CD4-positive, alpha-beta T cell treated with Interleukin-12 subunit alpha and Interleukin-12 subunit beta, for 1 hour (primary cell): Measurements from ENCODE around the gene NECTIN4.
"Not testable (repeated sequence)": the region's sequence is repeated elsewhere in the genome, so short reads cannot be mapped to it uniquely, and the experiment has no call there.

ENCODE experiments used
- DNase-seq: peaks from one replicate; pipeline ENCODE4 v3.0.0-alpha.2; 2020

The NECTIN4 gene

DNA sequence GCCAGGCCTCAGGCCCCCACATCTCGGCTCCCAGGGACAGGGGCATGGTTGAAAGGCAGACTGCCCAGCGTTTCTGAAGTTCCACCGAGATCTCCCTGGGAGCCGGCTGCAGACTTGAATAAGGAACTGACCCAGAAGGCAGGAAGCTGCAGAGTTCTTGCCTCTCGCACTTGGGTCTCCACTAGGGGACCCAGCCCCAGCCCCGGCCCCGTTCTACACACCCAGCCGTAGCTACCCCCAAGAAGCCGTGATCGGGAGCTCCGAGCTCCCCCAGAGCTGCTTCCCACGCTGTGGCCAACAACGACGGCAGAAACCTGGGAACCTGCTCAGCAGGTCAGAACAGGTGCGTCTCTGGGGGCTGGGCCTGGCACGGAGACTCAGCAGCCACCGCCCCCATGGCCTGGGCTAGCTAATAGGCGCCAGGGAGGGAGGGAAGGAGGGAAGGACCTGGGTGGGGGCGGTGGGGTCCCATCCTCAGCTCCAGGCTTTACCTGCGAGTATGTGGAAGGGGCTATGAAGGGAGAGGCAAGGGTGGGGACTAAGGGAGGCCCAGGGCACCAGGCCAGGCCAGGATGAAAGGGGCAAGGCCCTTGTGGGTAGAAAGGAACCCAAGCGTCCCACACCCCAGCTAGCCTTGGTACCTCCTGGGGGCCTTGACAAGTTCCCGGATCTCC, at the start of gene NECTIN4:
NECTIN4 (minus strand) TSS at position 308 of the 674 bp plus-strand sequence; CDS start at position 46, 262 bp downstream.
- no peak for DNase-seq

DNA sequence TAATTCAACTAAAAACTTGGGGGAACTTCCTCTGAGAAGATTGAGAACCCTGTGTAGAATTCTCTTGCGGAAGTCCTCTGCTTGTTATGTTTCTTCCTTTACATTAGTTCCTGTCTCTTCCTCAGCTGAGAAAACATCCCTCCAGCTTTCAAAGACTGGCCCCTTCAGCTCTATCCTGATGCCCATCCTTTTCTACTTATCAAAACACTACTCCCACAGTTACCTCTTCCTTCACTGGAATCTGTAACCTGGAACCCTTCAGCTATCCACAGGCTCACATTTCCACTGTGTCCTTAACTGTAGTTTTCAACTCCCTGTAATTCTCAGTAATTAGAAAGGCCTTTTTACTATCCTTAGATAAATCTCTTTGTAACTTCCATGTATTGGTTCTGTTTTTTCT, 49.1 kb upstream of the NECTIN4 start:
- DNase-seq = no peak

- DNase-seq = no peak
Measured at GRCh38 chr1:161137881-161138280, 48.5 kb upstream of the NECTIN4 start.

GRCh38 chr1:161133220-161133740, 43.9 kb upstream of the NECTIN4 start:
- no peak for DNase-seq

GRCh38 chr1:161132410-161133219, 43.3 kb upstream of the NECTIN4 start, which contains the start of gene DEDD:
Gene DEDD (minus strand): TSS chr1:161132667. CDS start chr1:161124462, 8,205 bp downstream.
- peak; percentile 96 for DNase-seq

- peak; percentile 36 for DNase-seq
Measured at GRCh38 chr1:161131523-161132409, 42.4 kb upstream of the NECTIN4 start.

DNA sequence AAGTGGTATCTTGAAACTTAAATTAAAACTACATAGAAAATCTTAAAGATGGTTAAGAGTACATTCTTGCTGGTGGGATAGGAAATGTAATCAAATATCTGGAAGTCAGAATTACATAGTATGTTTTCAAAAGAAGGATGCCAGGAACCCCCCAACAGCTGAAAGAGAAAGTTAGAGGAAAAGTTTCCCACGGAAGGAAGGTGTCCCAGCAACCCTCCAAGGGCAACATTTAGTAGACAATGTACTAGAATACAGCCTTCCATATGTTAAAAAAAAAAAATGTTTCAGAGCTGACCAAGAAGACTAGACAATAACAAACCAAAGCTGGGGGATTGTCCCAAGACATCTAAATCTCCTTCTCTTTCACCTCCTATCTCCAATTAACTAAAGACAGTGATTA, 40.9 kb upstream of the NECTIN4 start:
- no peak for DNase-seq

DNA sequence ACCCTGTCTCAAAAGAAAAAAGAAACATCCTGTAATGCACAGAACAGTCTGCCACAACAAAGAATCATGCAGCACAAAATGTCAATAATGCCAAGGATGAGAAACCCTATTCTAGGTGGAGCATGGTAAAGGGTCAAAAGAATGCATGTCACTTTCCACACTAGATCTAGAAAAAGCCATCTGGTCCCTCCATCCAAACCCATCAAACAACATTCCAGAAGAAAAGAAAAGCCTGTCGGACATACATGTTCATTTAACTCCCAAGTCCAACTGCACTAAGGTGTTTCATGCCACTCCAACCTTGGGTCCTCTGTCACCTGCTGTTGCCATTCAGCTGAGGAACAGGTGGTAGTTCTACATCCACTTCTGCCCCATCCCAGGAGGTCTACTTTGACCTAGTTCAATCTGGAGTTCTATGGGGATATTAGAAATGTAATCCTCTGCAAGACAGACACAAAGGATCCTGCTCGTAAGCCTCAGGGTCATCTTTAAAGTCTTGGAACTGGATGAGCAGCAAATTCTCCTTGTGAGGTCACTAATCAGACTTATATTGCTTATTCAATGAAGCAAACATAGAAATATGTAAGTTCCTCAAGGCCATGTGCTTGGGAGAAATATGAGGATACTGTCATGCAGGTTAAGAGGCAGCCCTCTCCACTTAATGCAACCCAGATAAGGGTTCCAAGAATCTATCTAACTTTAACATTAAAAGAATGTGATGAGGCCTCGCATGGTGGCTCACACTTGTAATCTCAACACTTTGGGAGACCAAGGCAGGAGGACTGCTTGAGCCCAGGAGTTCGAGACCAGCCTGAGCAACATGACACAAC, 39.4 kb upstream of the NECTIN4 start:
- DNase-seq = no peak

DNA sequence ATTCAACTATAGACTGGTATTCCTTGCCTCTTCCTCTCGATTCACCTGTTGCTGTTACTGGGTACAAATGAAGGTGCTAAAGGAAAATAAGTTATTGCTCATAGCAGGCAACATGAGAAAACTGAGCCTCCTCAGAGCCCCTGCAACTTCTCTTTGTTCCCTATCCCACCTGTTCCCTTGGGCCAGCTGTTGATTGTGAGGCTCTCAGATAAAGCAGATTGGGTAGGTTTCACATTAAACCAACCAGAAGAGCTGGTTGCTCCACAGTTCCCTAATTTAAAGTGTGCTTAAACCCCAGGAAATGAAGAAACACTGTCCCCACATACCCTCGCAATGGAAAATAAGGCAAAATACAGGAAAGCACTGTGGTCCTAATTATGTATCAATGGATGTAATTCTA, 38.3 kb upstream of the NECTIN4 start:
- DNase-seq = no peak

- no peak for DNase-seq
Measured at GRCh38 chr1:161122967-161123366, 33.6 kb upstream of the NECTIN4 start.

DNA sequence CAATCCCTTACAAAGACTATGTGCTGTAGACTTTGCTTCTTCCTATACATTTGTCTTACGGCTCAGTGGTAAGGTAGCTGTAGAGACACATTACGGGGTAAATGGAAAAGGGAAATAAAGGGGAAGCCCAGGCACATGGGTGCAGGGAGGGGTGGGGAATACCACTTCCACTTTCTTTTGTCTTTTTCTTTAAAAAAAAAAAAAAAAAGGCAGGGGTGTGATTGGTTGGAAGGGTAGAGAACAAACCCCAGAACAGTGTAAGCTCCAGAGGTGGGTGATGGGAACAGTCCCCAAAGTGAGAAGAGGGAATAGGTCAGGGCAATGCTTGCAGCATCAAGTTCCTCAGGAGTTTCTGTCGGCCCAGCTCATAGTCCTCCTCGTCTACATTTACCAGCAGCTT, 32.5 kb upstream of the NECTIN4 start:
- DNase-seq = no peak

GRCh38 chr1:161121042-161121650, 31.8 kb upstream of the NECTIN4 start:
- no peak for DNase-seq

- DNase-seq = peak; percentile 80
Measured at GRCh38 chr1:161119092-161119903, 29.9 kb upstream of the NECTIN4 start.

DNA sequence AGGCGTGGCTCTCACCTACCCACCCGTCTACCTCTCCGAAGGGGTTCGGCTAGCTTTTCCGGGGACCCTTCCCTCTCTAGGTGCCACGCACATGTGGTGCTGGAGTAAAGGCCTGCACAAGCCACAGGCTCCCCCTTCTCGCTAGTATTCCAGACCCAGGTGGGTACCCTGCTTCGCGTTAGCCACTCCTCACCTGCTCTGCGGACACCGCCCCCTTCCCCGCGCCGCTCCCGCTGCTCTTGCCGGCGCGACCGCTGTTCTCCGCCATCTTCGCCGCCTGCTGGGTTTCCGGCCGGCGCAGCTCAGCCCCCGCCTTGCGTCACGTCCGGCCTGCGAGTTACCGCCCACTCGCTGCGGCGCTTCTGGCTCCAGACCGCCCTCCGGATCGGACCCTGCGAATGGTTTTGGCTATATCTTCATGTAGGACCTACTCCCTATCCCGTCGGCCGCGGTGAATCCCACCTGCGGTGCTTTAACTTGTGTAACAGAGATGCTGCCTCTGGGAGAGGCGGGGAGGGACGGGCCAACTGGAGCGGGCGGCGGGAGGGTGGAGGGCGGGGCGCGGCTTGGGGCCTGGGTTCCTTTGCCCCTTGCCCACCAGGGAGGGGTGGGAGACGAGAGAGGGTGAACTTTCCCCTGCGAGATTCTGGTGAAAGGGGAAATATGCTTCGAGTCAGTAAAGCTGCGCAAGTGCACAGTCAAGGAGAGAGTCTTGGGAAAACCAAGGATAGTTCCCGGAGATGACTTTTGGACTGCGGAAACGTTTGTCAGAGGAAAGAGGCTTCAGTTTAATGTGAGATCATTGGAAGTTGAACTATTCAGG, 28.6 kb upstream of the NECTIN4 start, which contains the start of the genes NIT1 and PFDN2:
NIT1 (plus strand) TSS at position 347 of the 823 bp plus-strand sequence; CDS start at position 419, 72 bp downstream.
PFDN2 (minus strand) TSS at position 279 of the 823 bp plus-strand sequence; CDS start at position 268, 11 bp downstream.
- peak; percentile 87 for DNase-seq

- not testable (repeated sequence) for DNase-seq
Measured at GRCh38 chr1:161115961-161116360, 26.6 kb upstream of the NECTIN4 start.

- DNase-seq = no peak
Measured at GRCh38 chr1:161115132-161115711, 25.9 kb upstream of the NECTIN4 start.

GRCh38 chr1:161114556-161114955, 25.2 kb upstream of the NECTIN4 start:
- DNase-seq = no peak

DNA sequence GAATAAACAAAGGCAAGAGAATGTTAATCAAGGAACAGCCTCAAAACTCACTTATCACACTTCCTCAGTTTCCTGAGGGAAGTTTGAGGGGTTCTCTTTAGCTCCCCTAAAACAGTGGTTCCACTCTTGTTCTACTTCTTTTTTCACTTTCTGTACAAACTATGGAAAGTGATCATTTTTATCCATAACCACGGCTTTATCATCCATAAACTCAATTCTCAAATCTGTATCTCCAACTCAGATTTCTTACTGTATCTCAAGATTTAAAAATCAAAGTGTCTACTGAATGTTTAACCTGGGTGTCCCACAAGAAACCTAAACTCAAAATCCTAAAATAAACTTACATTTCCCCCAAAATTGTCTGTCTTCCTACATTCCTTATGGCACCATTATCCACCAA, 24.6 kb upstream of the NECTIN4 start:
- DNase-seq = no peak

GRCh38 chr1:161111527-161111926, 22.2 kb upstream of the NECTIN4 start:
- DNase-seq = no peak
